IMR-90 (cell line): ENCODE results near the gene KIF1B.

ENCODE experiments used
- CEBPB ChIP-seq: IDR thresholded peaks from 2 replicates; pipeline ENCODE4 v1.6.1; 2012; ENCODE audit warnings: low read depth, low read length, improper control_type of control experiment
- CTCF ChIP-seq: conservative IDR thresholded peaks from 2 replicates; pipeline ENCODE4 v1.5.1; 2012; ENCODE audit warnings: mild to moderate bottlenecking, low read depth, low read length, improper control_type of control experiment
- ELK1 ChIP-seq: fragments of 150-350 bp; IDR thresholded peaks from 2 replicates; pipeline ENCODE4 v1.6.1; 2016; ENCODE audit warnings: low read depth, mild to moderate bottlenecking, low read length, moderate library complexity, borderline replicate concordance
- POLR2A ChIP-seq: IDR thresholded peaks from 2 replicates; pipeline ENCODE4 v1.6.1; 2012; ENCODE audit warnings: mild to moderate bottlenecking, low read depth, low read length
- RCOR1 ChIP-seq: IDR thresholded peaks from 2 replicates; pipeline ENCODE4 v1.6.1; 2012; ENCODE audit warnings: mild to moderate bottlenecking, low read length, improper control_type of control experiment; ENCODE audit not compliant: insufficient replicate concordance

GRCh38 chr1:10225573-10225972, 15.2 kb downstream of the KIF1B start:
- no peak for TF ChIP-seq CTCF
- TF ChIP-seq RCOR1, result no peak
- 0 out of 2 replicates have a peak, but pooled peaks have one; percentile 4 for TF ChIP-seq CEBPB
- no peak for TF ChIP-seq ELK1
- TF ChIP-seq POLR2A, result no peak
